ENCODE measurements around the gene MAS1.

MAS1 gene

GRCh38 chr6:159875194-159875593 is 15.6 kb upstream of the MAS1 start:
- Histone ChIP-seq H3K27ac (no peak overlapping the region), H3K36me3 (no peaks in the 10 kb centered on the region), H3K4me3 (no peak overlapping the region), H3K4me1 (peaks cover 0 to 25% (median 7%) of the 10 kb centered on the region in 4 donors), H3K27me3 (no peaks in the 10 kb centered on the region), H3K9me3 (no peaks in the 10 kb centered on the region)
- intact Hi-C loops (cut with DNase I; ENCODE audit: low total_unique reads): no loop called here
- TF ChIP-seq, protein P1, sequence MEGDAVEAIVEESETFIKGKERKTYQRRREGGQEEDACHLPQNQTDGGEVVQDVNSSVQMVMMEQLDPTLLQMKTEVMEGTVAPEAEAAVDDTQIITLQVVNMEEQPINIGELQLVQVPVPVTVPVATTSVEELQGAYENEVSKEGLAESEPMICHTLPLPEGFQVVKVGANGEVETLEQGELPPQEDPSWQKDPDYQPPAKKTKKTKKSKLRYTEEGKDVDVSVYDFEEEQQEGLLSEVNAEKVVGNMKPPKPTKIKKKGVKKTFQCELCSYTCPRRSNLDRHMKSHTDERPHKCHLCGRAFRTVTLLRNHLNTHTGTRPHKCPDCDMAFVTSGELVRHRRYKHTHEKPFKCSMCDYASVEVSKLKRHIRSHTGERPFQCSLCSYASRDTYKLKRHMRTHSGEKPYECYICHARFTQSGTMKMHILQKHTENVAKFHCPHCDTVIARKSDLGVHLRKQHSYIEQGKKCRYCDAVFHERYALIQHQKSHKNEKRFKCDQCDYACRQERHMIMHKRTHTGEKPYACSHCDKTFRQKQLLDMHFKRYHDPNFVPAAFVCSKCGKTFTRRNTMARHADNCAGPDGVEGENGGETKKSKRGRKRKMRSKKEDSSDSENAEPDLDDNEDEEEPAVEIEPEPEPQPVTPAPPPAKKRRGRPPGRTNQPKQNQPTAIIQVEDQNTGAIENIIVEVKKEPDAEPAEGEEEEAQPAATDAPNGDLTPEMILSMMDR (IDR thresholded peaks at IDR 0.05): no peak
- no peak for DNase-seq

GRCh38 chr6:159876242-159876641 is 14.5 kb upstream of the MAS1 start:
- Histone ChIP-seq H3K36me3 (no peaks in the 10 kb centered on the region), H3K27ac (no peak overlapping the region), H3K4me3 (no peak overlapping the region), H3K9me3 (no peaks in the 10 kb centered on the region), H3K27me3 (no peaks in the 10 kb centered on the region), H3K4me1 (peaks cover 0 to 32% (median 8%) of the 10 kb centered on the region in 4 donors)
- intact Hi-C loops (cut with DNase I; ENCODE audit: low total_unique reads): no loop called here
- DNase-seq: no peak
- TF ChIP-seq, protein P1 (IDR thresholded peaks at IDR 0.05): no peak

DNA sequence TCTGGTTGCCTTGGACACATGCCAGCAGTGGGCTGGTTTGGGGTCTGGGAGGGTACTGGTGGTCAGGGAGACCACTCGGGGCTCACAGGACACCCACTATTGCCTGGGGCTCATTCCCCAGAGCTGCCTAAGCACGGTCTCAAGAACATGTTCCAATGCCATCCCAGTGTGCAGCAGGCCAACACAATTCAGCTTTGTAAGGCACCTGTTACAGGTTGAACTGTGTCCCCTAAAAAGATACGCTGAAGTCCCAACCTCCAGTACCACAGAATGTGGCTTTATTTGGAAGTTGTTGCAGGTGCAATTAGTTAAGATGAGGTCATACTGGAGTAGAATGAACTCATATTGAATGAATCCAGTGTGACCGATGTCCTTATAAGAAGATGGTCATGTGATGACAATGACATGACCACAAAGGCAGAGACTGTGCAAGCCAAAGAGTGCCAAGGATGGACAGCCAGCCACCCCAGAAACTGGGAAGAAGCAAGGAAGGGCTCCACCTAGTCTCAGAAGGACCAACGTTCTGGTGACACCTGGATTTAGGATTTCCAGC is 13.5 kb upstream of the MAS1 start:
- Histone ChIP-seq H3K27ac (no peak overlapping the region), H3K4me1 (peaks cover 0 to 36% (median 13%) of the 10 kb centered on the region in 4 donors), H3K27me3 (no peaks in the 10 kb centered on the region), H3K36me3 (no peaks in the 10 kb centered on the region), H3K4me3 (no peak overlapping the region), H3K9me3 (no peaks in the 10 kb centered on the region)
- DNase-seq: no peak
- intact Hi-C loops (cut with DNase I; ENCODE audit: low total_unique reads): no loop called here
- TF ChIP-seq, protein P1 (IDR thresholded peaks at IDR 0.05): no peak

- Histone ChIP-seq H3K27ac (no peak overlapping the region), H3K4me3 (no peak overlapping the region), H3K9me3 (no peaks in the 10 kb centered on the region), H3K4me1 (peaks cover 0 to 44% (median 16%) of the 10 kb centered on the region in 4 donors), H3K27me3 (no peaks in the 10 kb centered on the region), H3K36me3 (no peaks in the 10 kb centered on the region)
- intact Hi-C loops (cut with DNase I; ENCODE audit: low total_unique reads): no loop called here
- TF ChIP-seq, protein P1 (IDR thresholded peaks at IDR 0.05): no peak
- DNase-seq: no peak
These were observed 12.4 kb upstream of the MAS1 start for GRCh38 chr6:159878341-159878740.

DNA sequence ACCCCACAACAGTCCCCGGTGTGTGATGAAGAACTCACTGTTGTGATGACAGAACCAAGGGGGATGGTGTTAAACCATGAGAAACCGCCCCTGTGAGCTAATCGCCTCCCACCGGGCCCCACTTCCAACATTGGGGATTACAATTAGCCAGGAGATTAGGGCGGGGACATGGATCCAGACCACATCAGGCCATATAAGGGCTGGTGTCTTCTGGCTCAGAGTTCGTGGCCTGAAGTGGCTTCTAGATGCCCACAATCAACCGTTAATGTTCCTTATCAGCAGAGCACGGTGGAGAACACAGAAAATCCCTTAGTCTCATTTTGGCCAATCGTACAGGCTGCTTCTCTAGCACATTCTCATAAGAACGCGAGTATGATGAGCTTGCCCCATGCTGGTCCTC is 10.9 kb upstream of the MAS1 start:
- Histone ChIP-seq H3K9me3 (no peaks in the 10 kb centered on the region), H3K27ac (no peak overlapping the region), H3K4me1 (peaks cover 0 to 31% (median 12%) of the 10 kb centered on the region in 4 donors), H3K27me3 (no peaks in the 10 kb centered on the region), H3K4me3 (no peak overlapping the region), H3K36me3 (no peaks in the 10 kb centered on the region)
- DNase-seq: no peak
- TF ChIP-seq, protein P1 (IDR thresholded peaks at IDR 0.05): no peak
- intact Hi-C loops (cut with DNase I; ENCODE audit: low total_unique reads): no loop called here

Measured in tibial artery (tissue), 4 donors.